H1 (cell line): ENCODE measurements around the gene NEB. TPM values are rescaled to one million over a fixed set of nuclear protein-coding genes. Genes with fewer than 3 reads are reported as not detected.

Experiments
- CTCF ChIA-PET: fragments of 300-600 bp; sonication (Branson Sonifier 250); formaldehyde crosslinking; loops from one replicate; lab custom pipeline; 2021; ENCODE audit not compliant: partially characterized antibody; lab: Charles Lee
- POLR2A ChIA-PET: fragments of 300-600 bp; sonication (Branson Sonifier 250); formaldehyde crosslinking; loops from one replicate; lab custom pipeline; 2021; ENCODE audit warnings: inconsistent platforms; ENCODE audit not compliant: partially characterized antibody; lab: Charles Lee
- DNase-seq, 2 experiments: peaks; one replicate each; pipeline versions ENCODE4 v3.0.0 to v3.0.0-alpha.2; 2010 to 2022; ENCODE audit warnings: low spot score in 2 of 2, low read depth in 1 of 2, mixed read lengths in 1 of 2
- FAIRE-seq: peaks from 2 replicates; lab custom pipeline; 2011; peaks lifted over from hg19 to GRCh38; lab: Jason Lieb, UNC
- H2AFZ ChIP-seq: 2 replicates; pipeline ENCODE4 v1.8.1; 2012; ENCODE audit warnings: low read length, inconsistent platforms
- H2AK5ac ChIP-seq: 2 replicates; pipeline ENCODE4 v1.6.1; 2013; ENCODE audit warnings: low read depth, low read length
- H2BK120ac ChIP-seq: replicated peaks from 2 replicates; pipeline ENCODE3; 2013; ENCODE audit warnings: low read depth, low read length, inconsistent platforms
- H2BK12ac ChIP-seq: 2 replicates; pipeline ENCODE4 v1.6.1; 2013; ENCODE audit warnings: low read depth, low read length
- H2BK15ac ChIP-seq: 2 replicates; pipeline ENCODE4 v1.6.1; 2013; ENCODE audit warnings: low read length
- H2BK20ac ChIP-seq: 2 replicates; pipeline ENCODE4 v1.6.1; 2013; ENCODE audit warnings: low read length
- H2BK5ac ChIP-seq: 2 replicates; pipeline ENCODE4 v1.6.1; 2013; ENCODE audit warnings: low read depth, low read length
- H3K14ac ChIP-seq: 2 replicates; pipeline ENCODE4 v1.6.1; 2013; ENCODE audit warnings: inconsistent platforms; ENCODE audit not compliant: insufficient read length
- H3K18ac ChIP-seq: 2 replicates; pipeline ENCODE4 v1.6.1; 2013; ENCODE audit warnings: low read length; ENCODE audit errors: extremely low read depth
- H3K23ac ChIP-seq: 2 replicates; pipeline ENCODE4 v1.6.1; 2013; ENCODE audit warnings: inconsistent platforms; ENCODE audit not compliant: insufficient read length
- H3K23me2 ChIP-seq: 2 replicates; pipeline ENCODE4 v1.6.1; 2013; ENCODE audit warnings: low read depth, low read length
- H3K27ac ChIP-seq: 2 replicates; pipeline ENCODE4 v1.6.1; 2011; ENCODE audit warnings: low read depth, low read length, inconsistent platforms
- H3K27me3 ChIP-seq, 4 experiments: replicated peaks in 1 of 4; 1 replicate in 1 of 4; 2 replicates in 3 of 4; pipeline versions ENCODE4 v1.6.1 to v1.8.1; 2011 to 2013; ENCODE audit warnings: low read length in 3 of 4, mild to moderate bottlenecking in 3 of 4, inconsistent platforms in 2 of 4, mixed read lengths in 2 of 4, moderate library complexity in 1 of 4; ENCODE audit not compliant: control insufficient read depth in 3 of 4, insufficient read depth in 3 of 4; ENCODE audit errors: extremely low read depth in 1 of 4
- H3K36me3 ChIP-seq, 4 experiments: 2 replicates each; pipeline versions ENCODE4 v1.6.1 to v1.8.1; 2011 to 2013; ENCODE audit warnings: mild to moderate bottlenecking in 4 of 4, low read length in 3 of 4, moderate library complexity in 2 of 4, control low read depth in 1 of 4, inconsistent platforms in 1 of 4; ENCODE audit not compliant: insufficient read depth in 4 of 4, control insufficient read depth in 2 of 4
- H3K4ac ChIP-seq: replicated peaks from 2 replicates; pipeline ENCODE3; 2013; ENCODE audit warnings: low read length, low read depth, mixed read lengths, inconsistent platforms; ENCODE audit not compliant: insufficient read length
- H3K4me1 ChIP-seq, 4 experiments: replicated peaks in 1 of 4; 1 replicate in 1 of 4; 2 replicates in 3 of 4; pipeline versions ENCODE4 v1.6.1 to v1.8.1; 2011 to 2013; ENCODE audit warnings: low read length in 3 of 4, inconsistent platforms in 2 of 4, mixed read lengths in 1 of 4; ENCODE audit not compliant: insufficient read depth in 4 of 4, control insufficient read depth in 3 of 4
- H3K4me2 ChIP-seq, 2 experiments: 2 replicates each; pipeline versions ENCODE4 v1.6.1 to v1.8.1; 2011 to 2013; ENCODE audit warnings: low read depth in 2 of 2, low read length in 2 of 2, control low read depth in 1 of 2, inconsistent platforms in 1 of 2, mild to moderate bottlenecking in 1 of 2; ENCODE audit not compliant: insufficient read depth in 1 of 2
- H3K4me3 ChIP-seq, 4 experiments: fragments of 200-600, 300-600 bp in 1 of 4; sonication (generic), shearing (Covaris generic), sonication (Bioruptor Twin) in 1 of 4; 2 replicates each; pipeline versions ENCODE4 v1.5.1 to v1.8.1; 2011 to 2016; ENCODE audit warnings: low read length in 4 of 4, low read depth in 3 of 4, control low read depth in 2 of 4, inconsistent platforms in 2 of 4, mild to moderate bottlenecking in 2 of 4, mixed read lengths in 1 of 4, moderate library complexity in 1 of 4; ENCODE audit not compliant: insufficient read depth in 2 of 4; ENCODE audit errors: extremely low read depth in 1 of 4
- H3K56ac ChIP-seq: replicated peaks from 2 replicates; pipeline ENCODE3; 2013; ENCODE audit warnings: low read depth, mild to moderate bottlenecking, mixed read lengths, low read length, inconsistent platforms; ENCODE audit not compliant: insufficient read length
- H3K79me1 ChIP-seq: 2 replicates; pipeline ENCODE4 v1.6.1; 2013; ENCODE audit warnings: low read depth, low read length, control low read depth
- H3K79me2 ChIP-seq, 2 experiments: 2 replicates each; pipeline versions ENCODE4 v1.6.1 to v1.8.1; 2012 to 2013; ENCODE audit warnings: low read length in 2 of 2, mild to moderate bottlenecking in 2 of 2, inconsistent platforms in 1 of 2; ENCODE audit not compliant: insufficient read depth in 2 of 2, control insufficient read depth in 1 of 2
- H3K9ac ChIP-seq, 4 experiments: replicated peaks in 1 of 4; 1 replicate in 1 of 4; 2 replicates in 3 of 4; pipeline versions ENCODE4 v1.6.1 to v1.8.1; 2011 to 2013; ENCODE audit warnings: low read depth in 3 of 4, low read length in 3 of 4, control low read depth in 2 of 4, mild to moderate bottlenecking in 2 of 4, moderate library complexity in 2 of 4, inconsistent platforms in 1 of 4; ENCODE audit errors: extremely low read depth in 1 of 4
- H3K9me3 ChIP-seq, 2 experiments: 2 replicates each; pipeline versions ENCODE4 v1.6.1 to v1.8.1; 2012 to 2013; ENCODE audit warnings: mild to moderate bottlenecking in 2 of 2, moderate library complexity in 2 of 2, control low read depth in 1 of 2, inconsistent platforms in 1 of 2, low read depth in 1 of 2, low read length in 1 of 2, mixed read lengths in 1 of 2; ENCODE audit not compliant: insufficient read depth in 2 of 2
- H4K20me1 ChIP-seq, 2 experiments: replicated peaks in 1 of 2; 2 replicates each; pipeline versions ENCODE3 to v1.8.1; 2011 to 2013; ENCODE audit warnings: inconsistent platforms in 2 of 2, low read length in 2 of 2, mild to moderate bottlenecking in 1 of 2; ENCODE audit not compliant: insufficient read depth in 2 of 2, control insufficient read depth in 1 of 2
- H4K5ac ChIP-seq: 2 replicates; pipeline ENCODE4 v1.6.1; 2013; ENCODE audit warnings: low read length, low read depth, mixed read lengths, inconsistent platforms; ENCODE audit not compliant: insufficient read length
- H4K8ac ChIP-seq: 2 replicates; pipeline ENCODE4 v1.8.0; 2013; ENCODE audit warnings: mild to moderate bottlenecking, moderate library complexity, low read length, inconsistent platforms; ENCODE audit not compliant: insufficient read depth; ENCODE audit errors: extremely low read depth
- H4K91ac ChIP-seq: replicated peaks from 2 replicates; pipeline ENCODE3; 2013; ENCODE audit warnings: low read length, mixed read lengths, inconsistent platforms; ENCODE audit not compliant: insufficient read length
- GTF2F1 ChIP-seq: IDR thresholded peaks from 2 replicates; pipeline ENCODE4 v1.6.1; 2012; ENCODE audit warnings: low read depth, low read length, improper control_type of control experiment, borderline replicate concordance
- KDM4A ChIP-seq: IDR thresholded peaks from one replicate; pipeline ENCODE4 v1.7.1; 2012; ENCODE audit warnings: low read depth, mild to moderate bottlenecking, moderate library complexity, low read length, inconsistent platforms; ENCODE audit not compliant: severe bottlenecking
- SUZ12 ChIP-seq: fragments of 200-600 bp; sonication (generic); IDR thresholded peaks from 2 replicates; pipeline ENCODE4 v1.6.1; 2012; ENCODE audit warnings: mild to moderate bottlenecking, inconsistent platforms, low read length, moderate library complexity, mixed read lengths
- WGBS, 2 experiments: shearing (Covaris generic) in 1 of 2; methylation state at CpG; one replicate each; pipeline versions ENCODE4 v1.1.6 to v1.1.7; 2013 to 2015; ENCODE audit warnings: low lambda C conversion rate in 2 of 2, mixed read lengths in 2 of 2, inconsistent platforms in 1 of 2, low coverage in 1 of 2, missing lambda C conversion rate in 1 of 2; ENCODE audit not compliant: insufficient replicate concordance in 2 of 2, insufficient coverage in 1 of 2, insufficient read length in 1 of 2; ENCODE audit errors: extremely low coverage in 1 of 2, missing lambda C conversion rate in 1 of 2; 5-methylcytosine and 5-hydroxymethylcytosine counted together
- polyA plus RNA-seq, 7 experiments: library from polyadenylated mRNA; depleted of rRNA in 3 of 7; stranded (reverse) in 5 of 7; unstranded in 2 of 7; fragments of >200 nt in 5 of 7; fragments of 200-250 nt in 2 of 7; gene quantifications; 1 replicate in 5 of 7; 2 replicates in 1 of 7; 4 replicates in 1 of 7; pipeline versions ENCODE4 v1.2.1 to v1.2.3, GENCODE V29; 2011 to 2013; ENCODE audit warnings: missing spikeins in 2 of 7, mixed read lengths in 2 of 7
- total RNA-seq: library from RNA; stranded (reverse); fragmentation: NEBNext Ultra II Directional; extraction: Animal tissue kit (Norgen Biotek cat#: 25700); gene quantifications from 2 replicates; pipeline ENCODE4 v1.2.1, GENCODE V29; 2021

The NEB gene
- total and polyA plus RNA-seq, 2 of the 8 experiments (the other 6 are each of a cell fraction or from before 2014, with no cell fraction given): 1.4 to 2.5 TPM

GRCh38 chr2:151688719-151689118, 45.6 kb downstream of the NEB start:
- no peak for DNase-seq
- FAIRE-seq: no peak
- H3K27ac ChIP-seq: no peak overlapping the region
- no peaks in the 10 kb centered on the region for H3K23me2 ChIP-seq
- no peak overlapping the region for H3K9ac ChIP-seq
- no peak overlapping the region for H2BK15ac ChIP-seq
- no peak overlapping the region for H2AK5ac ChIP-seq
- H3K27me3 ChIP-seq: no peaks in the 10 kb centered on the region
- H4K20me1 ChIP-seq: no peaks in the 10 kb centered on the region
- H3K4me1 ChIP-seq: no peaks in the 10 kb centered on the region
- H2BK20ac ChIP-seq: no peak overlapping the region
- H2BK120ac ChIP-seq: no peak overlapping the region
- no peak overlapping the region for H3K56ac ChIP-seq
- H2BK5ac ChIP-seq: no peak overlapping the region
- TF ChIP-seq SUZ12 (no peak), KDM4A (no peak), GTF2F1 (no peak)
- no peaks in the 10 kb centered on the region for H3K79me1 ChIP-seq
- H3K79me2 ChIP-seq: no peaks in the 10 kb centered on the region
- no peak overlapping the region for H3K14ac ChIP-seq
- no peak overlapping the region for H3K4me3 ChIP-seq
- no peak overlapping the region for H4K91ac ChIP-seq
- no peaks in the 10 kb centered on the region for H3K9me3 ChIP-seq
- 81% methylated on average over 2 of the region's 2 CpGs; no CpG with 5 or more reads in 1 of the 2 experiments for WGBS, 2 experiments
- H3K4ac ChIP-seq: no peak overlapping the region
- no peak overlapping the region for H3K18ac ChIP-seq
- H4K5ac ChIP-seq: no peak overlapping the region
- CTCF ChIA-PET: interaction anchor here (0.5 kb wide), 1 partner anchor 872 kb away, joined by 3 read pairs; no protein-coding TSS in a partner anchor
- POLR2A ChIA-PET: no interaction called here
- no peaks in the 10 kb centered on the region for H3K36me3 ChIP-seq
- no peak overlapping the region for H3K23ac ChIP-seq
- H3K4me2 ChIP-seq: no peak overlapping the region
- no peak overlapping the region for H4K8ac ChIP-seq
- no peak overlapping the region for H2AFZ ChIP-seq
- no peak overlapping the region for H2BK12ac ChIP-seq
